GM21360 (cell line): ENCODE results near the gene UBTD2.

ENCODE experiments used
- ATAC-seq: cut with Tn5 transposase; IDR thresholded peaks from one replicate; pipeline ENCODE4 v1.9.1; 2021; ENCODE audit warnings: mild to moderate bottlenecking, moderate library complexity; ENCODE audit not compliant: unreplicated experiment

The UBTD2 gene

DNA sequence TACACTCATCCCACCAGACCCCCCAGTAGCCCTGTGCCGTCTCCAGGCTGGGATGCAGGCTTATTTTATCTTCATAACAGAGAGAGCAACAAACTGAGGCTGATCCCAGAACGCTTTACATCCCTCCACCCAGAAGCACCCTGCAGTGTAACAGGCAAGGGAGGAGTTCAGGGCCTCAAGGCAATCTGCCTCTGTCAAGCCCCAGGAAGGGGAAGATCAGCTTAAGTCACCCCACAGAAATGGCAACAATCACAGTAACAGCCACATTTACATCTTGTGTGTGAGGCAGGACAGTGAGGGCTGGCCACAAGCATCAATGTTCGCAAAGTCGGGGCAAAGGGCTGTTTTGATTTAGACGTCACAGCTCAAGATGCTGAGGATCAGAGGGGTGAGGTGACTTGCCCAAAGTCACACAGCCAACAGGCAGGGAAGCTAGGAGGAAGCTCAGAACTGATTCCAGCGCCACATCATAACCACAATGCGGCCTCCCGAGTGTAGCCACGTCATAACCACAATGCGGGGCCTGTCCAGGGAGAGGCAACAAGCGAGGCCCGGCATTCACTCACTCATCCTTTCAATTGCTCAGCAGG is 109.9 kb downstream of the UBTD2 start:
- no peak for ATAC-seq

DNA sequence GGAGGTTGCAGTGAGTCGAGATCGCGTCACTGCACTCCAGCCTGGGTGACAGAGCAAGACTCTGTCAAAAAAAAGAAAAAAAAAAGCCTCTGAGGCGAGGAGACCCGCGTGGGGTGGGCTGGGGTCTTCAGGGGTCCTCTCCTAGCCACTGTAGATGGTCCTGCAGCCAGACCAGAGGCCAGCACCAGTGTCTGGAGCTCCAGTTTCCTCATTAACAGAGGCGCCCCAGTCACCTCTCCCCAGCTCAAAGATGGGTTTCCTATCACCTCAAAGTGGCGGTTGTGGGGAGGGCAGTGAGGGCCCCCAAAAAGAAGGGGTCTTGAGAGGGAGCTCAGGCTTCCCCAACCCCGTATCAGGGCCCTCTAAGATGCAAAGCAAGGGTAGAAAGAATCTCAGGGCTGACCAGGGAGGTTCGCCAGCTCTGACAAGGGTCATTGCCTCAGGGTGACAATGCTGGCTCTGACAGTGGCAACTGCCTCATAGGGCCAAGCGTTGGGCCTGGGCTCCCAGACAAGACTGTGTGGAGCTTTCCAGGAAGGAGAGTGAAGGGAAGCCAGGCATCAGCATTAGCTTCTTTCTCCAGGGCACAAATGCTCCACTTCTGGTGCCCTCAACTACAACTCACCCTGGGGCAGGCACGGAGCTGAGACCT is 110.5 kb downstream of the UBTD2 start:
- ATAC-seq = no peak

GRCh38 chr5:172171118-172171517 is 112.4 kb downstream of the UBTD2 start:
- ATAC-seq = no peak

DNA sequence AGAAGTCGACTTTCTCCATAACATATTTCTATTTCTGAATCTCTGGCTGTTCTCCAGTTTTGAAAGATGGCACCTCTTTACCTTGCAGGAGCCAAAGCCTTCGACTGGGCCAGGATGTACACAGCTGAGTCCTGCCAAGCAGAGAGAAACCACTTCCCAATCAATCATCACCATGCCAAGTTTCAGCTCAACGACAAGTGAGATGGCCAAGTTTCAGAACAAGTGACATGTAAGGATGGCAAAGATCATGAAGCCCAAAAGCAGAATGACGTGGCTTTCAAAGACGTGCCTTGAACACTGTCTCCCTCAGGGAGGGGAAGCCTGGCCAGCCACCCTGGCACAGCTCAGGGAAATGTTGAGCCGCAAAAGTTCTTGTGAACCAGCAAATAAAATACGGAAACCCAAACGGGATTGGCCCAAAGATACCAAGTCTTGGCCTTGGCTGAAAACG is 113.3 kb downstream of the UBTD2 start:
- no peak for ATAC-seq

DNA sequence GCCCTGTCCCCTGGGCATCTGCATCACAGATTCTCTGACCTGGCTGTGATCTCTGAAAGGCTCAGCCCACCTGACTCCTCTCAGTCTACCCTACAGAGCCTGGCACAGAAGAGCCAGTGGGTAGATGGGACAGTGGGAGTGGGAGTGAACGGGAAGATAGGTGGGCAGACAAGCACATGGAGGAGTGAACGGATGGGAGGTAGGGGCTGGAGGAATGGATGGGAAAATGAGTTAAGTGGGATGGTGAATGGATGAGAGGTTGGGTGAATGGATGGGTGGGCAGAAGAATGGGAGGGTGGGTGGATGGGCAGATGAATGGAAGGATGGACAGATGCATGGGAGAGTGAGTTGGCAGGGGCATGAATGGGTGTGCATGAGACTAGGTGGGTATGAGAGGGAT is 114.3 kb downstream of the UBTD2 start:
- no peak for ATAC-seq

DNA sequence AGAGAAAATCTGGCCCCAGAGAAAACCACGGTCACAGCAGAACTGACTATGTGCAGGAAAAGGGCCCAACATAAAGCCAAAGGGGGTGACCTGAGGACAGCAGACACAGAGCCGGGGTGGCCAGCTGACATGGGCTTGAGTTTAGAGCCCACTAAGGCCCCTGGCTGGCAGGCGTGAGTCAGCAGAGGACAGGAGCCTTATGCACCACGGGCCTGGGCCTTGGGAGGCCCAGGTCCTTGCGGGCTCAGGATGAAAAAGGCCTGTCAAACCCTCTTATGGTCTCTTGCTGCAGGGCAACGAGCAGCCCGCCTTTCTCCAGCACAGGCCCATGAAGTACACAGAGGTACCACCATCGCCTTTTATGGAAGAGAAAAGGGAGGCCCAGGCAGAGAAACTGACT is 115.3 kb downstream of the UBTD2 start:
- no peak for ATAC-seq

GRCh38 chr5:172167895-172168294 is 115.7 kb downstream of the UBTD2 start:
- ATAC-seq = no peak

DNA sequence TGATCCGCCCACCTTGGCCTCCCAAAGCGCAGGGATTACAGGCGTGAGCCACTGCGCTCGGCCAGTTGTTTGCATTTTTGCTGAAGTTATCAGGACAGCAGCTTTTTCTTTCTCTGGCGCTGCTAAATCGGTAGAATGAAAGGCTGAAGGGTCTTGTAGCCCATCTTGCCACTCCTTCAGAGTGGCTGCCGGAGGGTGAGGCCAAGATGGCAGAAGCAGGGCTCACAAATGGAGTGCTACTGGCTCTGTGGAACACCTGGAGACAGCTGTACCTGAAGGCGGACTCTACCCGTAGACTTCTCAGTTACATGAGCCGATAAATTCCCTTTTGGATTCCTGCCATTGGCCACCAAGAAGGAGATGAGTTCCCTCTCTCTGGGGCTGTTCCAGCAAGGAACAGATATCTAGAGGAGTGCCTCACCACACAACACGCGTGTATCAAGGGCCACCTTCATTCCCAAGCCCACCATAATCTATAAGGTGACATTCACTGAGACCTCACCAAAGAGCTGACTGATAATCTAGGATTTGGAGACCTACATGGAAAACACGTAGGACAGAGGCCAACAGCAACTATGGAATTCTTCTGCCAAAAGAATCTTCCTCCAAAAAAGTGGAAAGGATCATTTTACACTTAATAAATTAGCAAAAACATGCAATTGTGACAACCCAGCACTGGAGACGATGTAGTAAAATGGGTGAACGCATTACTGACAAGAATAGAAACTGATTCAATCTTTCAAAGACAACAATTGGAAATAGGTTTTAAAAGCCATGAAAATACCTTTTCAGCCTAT is 117.3 kb downstream of the UBTD2 start:
- ATAC-seq = no peak

DNA sequence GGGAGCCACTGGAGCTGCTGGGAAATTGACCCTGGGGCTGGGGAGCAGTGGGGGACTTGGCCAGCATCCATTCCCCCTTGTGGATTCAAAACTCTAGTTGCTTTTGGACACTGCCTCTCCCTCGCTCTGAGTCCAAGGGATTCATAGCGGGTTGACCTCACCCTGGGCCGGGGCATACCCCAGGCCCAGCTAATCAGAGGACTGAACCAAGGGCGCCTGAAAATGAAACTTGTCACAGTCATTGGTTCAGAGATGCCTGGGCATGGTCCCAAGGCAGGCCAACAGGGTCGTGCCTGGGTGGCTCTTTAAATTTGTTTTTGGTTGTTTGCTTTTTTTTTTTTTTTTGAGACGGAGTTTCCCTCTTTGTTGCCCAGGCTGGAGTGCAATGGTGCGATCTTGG is 118.1 kb downstream of the UBTD2 start:
- peak; percentile 71 for ATAC-seq

DNA sequence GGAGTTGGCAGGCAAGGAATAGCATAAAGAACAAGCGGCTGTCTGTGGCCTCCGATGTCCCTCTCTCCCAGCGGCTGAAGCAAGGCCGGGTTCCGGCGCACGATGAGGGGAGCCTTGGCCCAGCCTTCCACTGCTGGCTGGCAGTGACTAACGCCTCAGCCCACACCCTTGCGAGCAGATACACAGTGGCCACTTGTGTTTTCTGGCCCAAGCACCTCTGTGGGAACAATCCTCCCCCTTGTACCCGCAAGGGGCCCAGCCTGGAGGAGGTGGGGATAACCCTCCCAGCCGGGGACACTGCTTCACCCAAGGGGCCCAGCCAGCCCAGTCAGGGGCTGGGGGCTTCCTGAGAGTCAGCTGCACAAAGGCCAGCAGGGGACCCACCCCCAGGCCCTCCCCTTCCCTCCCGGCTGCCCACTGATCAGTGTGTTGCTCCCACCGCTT is 118.8 kb downstream of the UBTD2 start:
- no peak for ATAC-seq

DNA sequence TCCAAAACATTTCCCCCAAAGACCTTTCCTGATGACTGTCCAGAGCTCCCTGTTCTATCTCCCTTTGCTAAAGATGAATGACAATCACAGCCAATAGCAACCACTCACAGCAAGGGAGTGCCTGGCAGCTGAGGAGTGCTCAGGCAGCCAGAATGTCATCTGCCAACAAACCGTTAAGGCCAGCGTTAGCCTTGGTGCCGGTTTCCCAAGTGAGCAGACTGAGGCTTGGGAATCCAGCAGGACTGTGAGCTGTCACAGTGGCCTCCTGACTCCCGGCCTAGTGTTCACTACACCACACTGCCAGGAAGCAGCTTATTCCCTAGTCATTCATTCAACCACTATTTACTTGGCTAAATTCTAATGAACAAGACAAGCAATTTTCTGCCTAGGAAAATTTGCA is 120.2 kb downstream of the UBTD2 start:
- no peak for ATAC-seq

GRCh38 chr5:172162987-172163343 is 120.6 kb downstream of the UBTD2 start:
- no peak for ATAC-seq

- no peak for ATAC-seq
Measured at GRCh38 chr5:172162323-172162986, 121.1 kb downstream of the UBTD2 start.

DNA sequence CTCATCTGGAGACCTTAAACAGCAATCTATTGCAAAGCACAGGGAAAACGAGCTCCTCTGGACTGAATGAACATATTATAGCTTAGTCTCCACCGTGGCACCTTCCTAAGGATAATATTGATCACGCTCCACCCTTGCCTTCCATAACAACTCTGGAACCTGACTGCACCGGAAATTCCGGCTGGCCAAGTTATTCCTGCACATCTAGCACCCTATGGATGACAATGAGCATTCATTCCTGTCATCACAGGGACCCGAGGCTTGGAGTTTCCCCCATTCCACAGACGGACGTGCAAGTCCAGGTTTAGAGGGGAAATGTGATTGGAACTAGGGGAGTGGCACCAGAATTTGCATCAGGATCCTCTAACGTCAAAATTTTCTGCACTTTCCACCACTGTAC is 123.1 kb downstream of the UBTD2 start:
- ATAC-seq = no peak
